Neural cell (in vitro differentiated cells): ENCODE results near the gene TMEM140. TPM values are rescaled to one million over a fixed set of nuclear protein-coding genes. Genes with fewer than 3 reads are reported as not detected.

Source experiments
- H2AFZ ChIP-seq: fragments of 200-600, 300-800 bp; sonication (generic), shearing (Covaris generic); 2 replicates; pipeline ENCODE4 v1.6.0; 2014; ENCODE audit warnings: low read depth, mild to moderate bottlenecking, antibody characterized with exemption, low read length, moderate library complexity
- H3F3A ChIP-seq: fragments of 200-600 bp; shearing (Covaris generic); 2 replicates; pipeline ENCODE4 v1.6.1; 2016; ENCODE audit warnings: mild to moderate bottlenecking, moderate library complexity, mixed read lengths, antibody characterized with exemption, low read length; ENCODE audit not compliant: insufficient read depth, poor library complexity, severe bottlenecking
- H3K27ac ChIP-seq: fragments of 200-600, 300-800 bp; sonication (generic), shearing (Covaris generic); 2 replicates; pipeline ENCODE4 v1.5.1; 2014; ENCODE audit warnings: mild to moderate bottlenecking, low read length, moderate library complexity
- H3K27me3 ChIP-seq: fragments of 300-800, 200-600 bp; sonication (generic), shearing (Covaris generic); 2 replicates; pipeline ENCODE4 v1.6.0; 2014; ENCODE audit warnings: mild to moderate bottlenecking, low read depth, low read length, moderate library complexity; ENCODE audit not compliant: insufficient read depth
- H3K36me3 ChIP-seq: fragments of 300-800, 200-600 bp; sonication (generic), shearing (Covaris generic); 2 replicates; pipeline ENCODE4 v1.5.1; 2014; ENCODE audit warnings: mild to moderate bottlenecking, antibody characterized with exemption, low read length, moderate library complexity; ENCODE audit not compliant: insufficient read depth
- H3K4me2 ChIP-seq: fragments of 300-800, 200-600 bp; sonication (generic), shearing (Covaris generic); 2 replicates; pipeline ENCODE4 v1.6.0; 2014; ENCODE audit warnings: mild to moderate bottlenecking, low read length
- H3K4me3 ChIP-seq: fragments of 300-800, 200-600 bp; sonication (generic), shearing (Covaris generic); 2 replicates; pipeline ENCODE4 v1.5.1; 2014; ENCODE audit warnings: mild to moderate bottlenecking, low read length, moderate library complexity
- H3K79me2 ChIP-seq: fragments of 200-600 bp; shearing (Covaris generic); replicated peaks from 2 replicates; pipeline ENCODE4 v1.6.0; 2014; ENCODE audit warnings: mild to moderate bottlenecking, low read length, moderate library complexity; ENCODE audit not compliant: insufficient read depth
- H3K9ac ChIP-seq: fragments of 300-800, 200-600 bp; sonication (generic), shearing (Covaris generic); 2 replicates; pipeline ENCODE4 v1.6.1; 2016; ENCODE audit warnings: mild to moderate bottlenecking, low read length, mixed read lengths
- H3K9me2 ChIP-seq: fragments of 200-600 bp; shearing (Covaris generic); 2 replicates; pipeline ENCODE4 v1.6.1; 2016; ENCODE audit warnings: mild to moderate bottlenecking, low read length, mixed read lengths; ENCODE audit not compliant: insufficient read depth
- H3K9me3 ChIP-seq: fragments of 200-600, 300-800 bp; sonication (generic), shearing (Covaris generic); 2 replicates; pipeline ENCODE4 v1.6.1; 2016; ENCODE audit warnings: mild to moderate bottlenecking, mixed run types, low read length, moderate library complexity, mixed read lengths
- H4K20me1 ChIP-seq: fragments of 200-600 bp; shearing (Covaris generic); 2 replicates; pipeline ENCODE4 v1.6.1; 2016; ENCODE audit warnings: mild to moderate bottlenecking, mixed run types; ENCODE audit not compliant: insufficient read depth
- EP300 ChIP-seq: fragments of 450-650 bp; conservative IDR thresholded peaks from 2 replicates; pipeline ENCODE4 v1.6.1; 2014; ENCODE audit warnings: antibody characterized with exemption, mild to moderate bottlenecking, moderate library complexity; ENCODE audit not compliant: poor library complexity, severe bottlenecking
- EZH2 ChIP-seq: fragments of 200-600, 300-800 bp; shearing (Covaris generic), sonication (generic); IDR thresholded peaks from 2 replicates; pipeline ENCODE4 v1.6.1; 2014; ENCODE audit warnings: antibody characterized with exemption, low read length, borderline replicate concordance, mild to moderate bottlenecking; ENCODE audit not compliant: insufficient read depth, poor library complexity, severe bottlenecking
- MXI1 ChIP-seq: fragments of 450-650 bp; conservative IDR thresholded peaks from 2 replicates; pipeline ENCODE4 v1.6.1; 2014; ENCODE audit warnings: antibody characterized with exemption, mild to moderate bottlenecking; ENCODE audit not compliant: poor library complexity, severe bottlenecking
- POLR2AphosphoS5 ChIP-seq: IDR thresholded peaks from 2 replicates; pipeline ENCODE4 v1.6.1; 2012
- RAD21 ChIP-seq: fragments of 450-650 bp; conservative IDR thresholded peaks from 2 replicates; pipeline ENCODE4 v1.6.1; 2014; ENCODE audit warnings: antibody characterized with exemption, mild to moderate bottlenecking, moderate library complexity
- REST ChIP-seq: IDR thresholded peaks from 2 replicates; pipeline ENCODE4 v1.6.1; 2012; ENCODE audit warnings: borderline replicate concordance
- SMC3 ChIP-seq: fragments of 450-650 bp; conservative IDR thresholded peaks from 2 replicates; pipeline ENCODE4 v1.6.1; 2014; ENCODE audit warnings: antibody characterized with exemption, mild to moderate bottlenecking, moderate library complexity; ENCODE audit not compliant: poor library complexity
- TAF1 ChIP-seq: IDR thresholded peaks from 2 replicates; pipeline ENCODE4 v1.6.1; 2012; ENCODE audit warnings: low read depth
- polyA plus RNA-seq: library from polyadenylated mRNA; depleted of rRNA; stranded (reverse); fragments of >200 nt; gene quantifications from 2 replicates; pipeline ENCODE4 v1.2.3, GENCODE V29; 2014
- TF ChIP-seq, protein P1 (sequence below): fragments of 450-650 bp; IDR thresholded peaks from 2 replicates; pipeline ENCODE4 v1.5.1; 2014; ENCODE audit warnings: antibody characterized with exemption, mild to moderate bottlenecking, moderate library complexity; ENCODE audit not compliant: poor library complexity, severe bottlenecking

TMEM140 gene
- polyA plus RNA-seq, 1 donor from 2014 or later: 0.15 TPM

- H3K27me3 ChIP-seq: no peaks in the 10 kb centered on the region
- H4K20me1 ChIP-seq: no peaks in the 10 kb centered on the region
- TF ChIP-seq EZH2 (no peak), EP300 (no peak), TAF1 (no peak), RAD21 (no peak)
- TF ChIP-seq, protein P1, sequence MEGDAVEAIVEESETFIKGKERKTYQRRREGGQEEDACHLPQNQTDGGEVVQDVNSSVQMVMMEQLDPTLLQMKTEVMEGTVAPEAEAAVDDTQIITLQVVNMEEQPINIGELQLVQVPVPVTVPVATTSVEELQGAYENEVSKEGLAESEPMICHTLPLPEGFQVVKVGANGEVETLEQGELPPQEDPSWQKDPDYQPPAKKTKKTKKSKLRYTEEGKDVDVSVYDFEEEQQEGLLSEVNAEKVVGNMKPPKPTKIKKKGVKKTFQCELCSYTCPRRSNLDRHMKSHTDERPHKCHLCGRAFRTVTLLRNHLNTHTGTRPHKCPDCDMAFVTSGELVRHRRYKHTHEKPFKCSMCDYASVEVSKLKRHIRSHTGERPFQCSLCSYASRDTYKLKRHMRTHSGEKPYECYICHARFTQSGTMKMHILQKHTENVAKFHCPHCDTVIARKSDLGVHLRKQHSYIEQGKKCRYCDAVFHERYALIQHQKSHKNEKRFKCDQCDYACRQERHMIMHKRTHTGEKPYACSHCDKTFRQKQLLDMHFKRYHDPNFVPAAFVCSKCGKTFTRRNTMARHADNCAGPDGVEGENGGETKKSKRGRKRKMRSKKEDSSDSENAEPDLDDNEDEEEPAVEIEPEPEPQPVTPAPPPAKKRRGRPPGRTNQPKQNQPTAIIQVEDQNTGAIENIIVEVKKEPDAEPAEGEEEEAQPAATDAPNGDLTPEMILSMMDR: no peak
- H3K4me2 ChIP-seq: no peak overlapping the region
- H3K4me3 ChIP-seq: no peak overlapping the region
- H3K27ac ChIP-seq: no peak overlapping the region
- no peaks in the 10 kb centered on the region for H3K79me2 ChIP-seq
- H3K9me3 ChIP-seq: peaks cover 8% of the 10 kb centered on the region
- no peaks in the 10 kb centered on the region for H3K36me3 ChIP-seq
- no peak overlapping the region for H2AFZ ChIP-seq
- no peak overlapping the region for H3K9ac ChIP-seq
- H3K9me2 ChIP-seq: no peaks in the 10 kb centered on the region
- H3F3A ChIP-seq: no peaks in the 10 kb centered on the region
Measured at GRCh38 chr7:135177028-135177696, 29.3 kb downstream of the TMEM140 start.

GRCh38 chr7:135178364-135178763 lies 30.5 kb downstream of the TMEM140 start:
- Histone ChIP-seq H3K79me2 (no peaks in the 10 kb centered on the region), H3K9me2 (no peaks in the 10 kb centered on the region), H3K27ac (no peak overlapping the region), H3K9ac (no peak overlapping the region), H3K4me3 (no peak overlapping the region), H4K20me1 (no peaks in the 10 kb centered on the region), H3K9me3 (peaks cover 11% of the 10 kb centered on the region), H3K36me3 (no peaks in the 10 kb centered on the region), H3K27me3 (no peaks in the 10 kb centered on the region), H3K4me2 (no peak overlapping the region), H2AFZ (no peak overlapping the region), H3F3A (no peaks in the 10 kb centered on the region)
- no peak for TF ChIP-seq POLR2AphosphoS5

DNA sequence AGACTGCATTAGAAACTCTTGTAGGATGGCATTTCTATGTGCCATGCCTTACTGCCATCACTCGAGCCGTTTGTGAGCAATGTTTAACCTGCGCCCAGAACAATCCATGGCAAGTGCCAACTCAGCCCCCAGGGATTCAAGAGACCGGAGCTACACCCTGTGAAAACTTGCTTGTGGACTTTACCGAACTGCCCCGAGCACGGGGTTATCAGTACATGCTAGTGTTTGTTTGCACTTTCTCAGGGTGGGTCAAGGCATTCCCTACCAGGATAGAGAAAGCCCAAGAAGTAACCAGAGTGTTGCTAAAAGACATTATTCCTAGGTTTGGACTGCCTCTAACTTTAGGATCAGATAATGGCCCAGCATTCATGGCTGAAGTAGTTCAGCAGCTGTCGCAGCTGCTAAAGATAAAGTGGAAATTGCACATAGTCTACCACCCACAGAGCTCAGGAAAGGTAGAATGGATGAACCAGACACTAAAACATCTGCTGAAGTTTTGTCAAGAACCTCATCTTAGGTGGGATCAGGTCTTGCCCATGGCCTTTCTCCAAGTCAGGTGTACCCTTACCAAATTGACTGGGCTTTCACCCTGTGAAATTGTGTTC lies 31.6 kb downstream of the TMEM140 start:
- no peaks in the 10 kb centered on the region for H3K9me2 ChIP-seq
- H4K20me1 ChIP-seq: no peaks in the 10 kb centered on the region
- TF ChIP-seq TAF1 (no peak), EZH2 (no peak), RAD21 (no peak), SMC3 (no peak), POLR2AphosphoS5 (no peak), REST (no peak), EP300 (no peak), MXI1 (no peak)
- TF ChIP-seq, protein P1: no peak
- H3K4me2 ChIP-seq: no peak overlapping the region
- H3K79me2 ChIP-seq: no peaks in the 10 kb centered on the region
- H3K4me3 ChIP-seq: no peak overlapping the region
- no peak overlapping the region for H3K27ac ChIP-seq
- H3K27me3 ChIP-seq: no peaks in the 10 kb centered on the region
- no peaks in the 10 kb centered on the region for H3F3A ChIP-seq
- H3K9ac ChIP-seq: no peak overlapping the region
- H3K9me3 ChIP-seq: peaks cover 11% of the 10 kb centered on the region
- no peak overlapping the region for H2AFZ ChIP-seq
- no peaks in the 10 kb centered on the region for H3K36me3 ChIP-seq
